ENCODE results near the gene GADD45A. TPM values are rescaled to one million over a fixed set of nuclear protein-coding genes. Genes with fewer than 3 reads are reported as not detected.

The GADD45A gene
- polyA plus RNA-seq, 2 of the 4 experiments (the other 2 are of a cell fraction): 36.0 to 44.7 TPM

DNA sequence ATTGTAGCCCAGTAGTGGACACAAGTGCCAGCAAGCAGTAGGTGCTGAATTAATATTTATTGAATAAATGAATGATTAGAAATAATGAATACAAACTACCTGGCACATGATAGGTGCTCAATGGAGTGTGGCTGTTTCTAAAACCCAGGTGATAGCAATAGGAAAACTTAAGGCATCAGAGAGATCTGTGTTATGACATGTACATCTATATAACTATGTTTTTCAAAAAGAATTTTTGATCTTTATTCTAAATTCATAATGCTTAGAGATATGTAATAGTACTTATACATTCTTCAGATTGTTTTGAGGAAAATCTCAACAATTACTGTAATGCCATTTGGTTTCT is 5.0 kb downstream of the GADD45A start:
- Histone ChIP-seq H3K4me1 (peaks cover 19% of the 10 kb centered on the region), H3K4me2 (no peak overlapping the region), H3K4me3 (no peak overlapping the region), H3K9me3 (no peaks in the 10 kb centered on the region), H3K27ac (no peak overlapping the region; a peak in 1 of 6 replicates)
- ATAC-seq (no peak), FAIRE-seq (no peak), DNase-seq (ENCODE audit: low read depth in 1 of 2, low spot score in 1 of 2) (no peak)
- ChIA-PET CTCF (interaction anchor here (0.8 to 4.6 kb wide), 4 partner anchors 41 to 128 kb away, joined by 3 to 25 read pairs (median 3); no protein-coding TSS in a partner anchor), POLR2A (interaction anchor here (1.1 kb wide), 1 partner anchor 120 kb away, joined by 3 read pairs; no protein-coding TSS in a partner anchor)
- TF ChIP-seq CHD2 (IDR thresholded peaks at IDR 0.05; ENCODE audit: low read length, partially characterized antibody): no peak
- TF ChIP-seq, protein P1, sequence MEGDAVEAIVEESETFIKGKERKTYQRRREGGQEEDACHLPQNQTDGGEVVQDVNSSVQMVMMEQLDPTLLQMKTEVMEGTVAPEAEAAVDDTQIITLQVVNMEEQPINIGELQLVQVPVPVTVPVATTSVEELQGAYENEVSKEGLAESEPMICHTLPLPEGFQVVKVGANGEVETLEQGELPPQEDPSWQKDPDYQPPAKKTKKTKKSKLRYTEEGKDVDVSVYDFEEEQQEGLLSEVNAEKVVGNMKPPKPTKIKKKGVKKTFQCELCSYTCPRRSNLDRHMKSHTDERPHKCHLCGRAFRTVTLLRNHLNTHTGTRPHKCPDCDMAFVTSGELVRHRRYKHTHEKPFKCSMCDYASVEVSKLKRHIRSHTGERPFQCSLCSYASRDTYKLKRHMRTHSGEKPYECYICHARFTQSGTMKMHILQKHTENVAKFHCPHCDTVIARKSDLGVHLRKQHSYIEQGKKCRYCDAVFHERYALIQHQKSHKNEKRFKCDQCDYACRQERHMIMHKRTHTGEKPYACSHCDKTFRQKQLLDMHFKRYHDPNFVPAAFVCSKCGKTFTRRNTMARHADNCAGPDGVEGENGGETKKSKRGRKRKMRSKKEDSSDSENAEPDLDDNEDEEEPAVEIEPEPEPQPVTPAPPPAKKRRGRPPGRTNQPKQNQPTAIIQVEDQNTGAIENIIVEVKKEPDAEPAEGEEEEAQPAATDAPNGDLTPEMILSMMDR (IDR thresholded peaks at IDR 0.05): no peak
- TF ChIP-seq RAD21 (conservative IDR thresholded peaks at IDR 0.05 in 1 of 2, IDR thresholded peaks at IDR 0.05 in 1 of 2): no peak
- no peak for TF ChIP-seq CBX2 (IDR thresholded peaks at IDR 0.05; ENCODE audit: borderline replicate concordance, low read depth)
- TF ChIP-seq EHMT2 (IDR thresholded peaks at IDR 0.05; ENCODE audit: low read depth): no peak
- no peak for TF ChIP-seq FOXS1 (CRISPR knock-in tag; IDR thresholded peaks at IDR 0.05)
- TF ChIP-seq NR3C1 (IDR thresholded peaks at IDR 0.05): no peak
- TF ChIP-seq NPAS2 (CRISPR knock-in tag; IDR thresholded peaks at IDR 0.05; ENCODE audit: borderline replicate concordance): no peak
- no peak for TF ChIP-seq RFX5 (IDR thresholded peaks at IDR 0.05)
- no peak for TF ChIP-seq TFCP2L1 (CRISPR knock-in tag; IDR thresholded peaks at IDR 0.05)
- no peak for TF ChIP-seq HOXB5 (CRISPR knock-in tag; IDR thresholded peaks at IDR 0.05)
- no peak for TF ChIP-seq JUNB (IDR thresholded peaks at IDR 0.05)
- TF ChIP-seq POLR2A (IDR thresholded peaks at IDR 0.05; ENCODE audit: low read length): no peak
- TF ChIP-seq HOXB13 (CRISPR knock-in tag; IDR thresholded peaks at IDR 0.05; ENCODE audit: low read depth): no peak
- TF ChIP-seq CHD4 (IDR thresholded peaks at IDR 0.05; ENCODE audit: borderline replicate concordance): no peak
- TF ChIP-seq GATA3 (IDR thresholded peaks at IDR 0.05; ENCODE audit: borderline replicate concordance): no peak

- no peak for ATAC-seq
- ChIA-PET POLR2A (no interaction called here), CTCF (interaction anchor here (0.8 to 4.6 kb wide), 3 partner anchors 68 to 129 kb away, joined by 3 to 25 read pairs (median 3); no protein-coding TSS in a partner anchor)
- Histone ChIP-seq H3K27ac (no peak overlapping the region), H3K4me2 (no peak overlapping the region), H3K4me3 (no peak overlapping the region), H3K9me3 (no peaks in the 10 kb centered on the region), H3K4me1 (peaks cover 19% of the 10 kb centered on the region)
- TF ChIP-seq REST (IDR thresholded peaks at IDR 0.05): no peak
- TF ChIP-seq HES2 (IDR thresholded peaks at IDR 0.05): no peak
- no peak for TF ChIP-seq KDM1A (IDR thresholded peaks at IDR 0.05; ENCODE audit: low read depth)
- TF ChIP-seq, protein P2, sequence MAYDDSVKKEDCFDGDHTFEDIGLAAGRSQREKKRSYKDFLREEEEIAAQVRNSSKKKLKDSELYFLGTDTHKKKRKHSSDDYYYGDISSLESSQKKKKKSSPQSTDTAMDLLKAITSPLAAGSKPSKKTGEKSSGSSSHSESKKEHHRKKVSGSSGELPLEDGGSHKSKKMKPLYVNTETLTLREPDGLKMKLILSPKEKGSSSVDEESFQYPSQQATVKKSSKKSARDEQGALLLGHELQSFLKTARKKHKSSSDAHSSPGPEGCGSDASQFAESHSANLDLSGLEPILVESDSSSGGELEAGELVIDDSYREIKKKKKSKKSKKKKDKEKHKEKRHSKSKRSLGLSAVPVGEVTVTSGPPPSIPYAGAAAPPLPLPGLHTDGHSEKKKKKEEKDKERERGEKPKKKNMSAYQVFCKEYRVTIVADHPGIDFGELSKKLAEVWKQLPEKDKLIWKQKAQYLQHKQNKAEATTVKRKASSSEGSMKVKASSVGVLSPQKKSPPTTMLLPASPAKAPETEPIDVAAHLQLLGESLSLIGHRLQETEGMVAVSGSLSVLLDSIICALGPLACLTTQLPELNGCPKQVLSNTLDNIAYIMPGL (CRISPR knock-in tag; IDR thresholded peaks at IDR 0.05; ENCODE audit: borderline replicate concordance): no peak
- no peak for TF ChIP-seq NFE2L2 (conservative IDR thresholded peaks at IDR 0.05; ENCODE audit: low read length)
- no peak for TF ChIP-seq E2F6 (IDR thresholded peaks at IDR 0.05; ENCODE audit: borderline replicate concordance, low read depth)
- no peak for TF ChIP-seq ZSCAN20 (CRISPR knock-in tag; IDR thresholded peaks at IDR 0.05)
- TF ChIP-seq MYC (IDR thresholded peaks at IDR 0.05; ENCODE audit: borderline replicate concordance, low read length): no peak
- no peak for TF ChIP-seq SMC3 (IDR thresholded peaks at IDR 0.05)
- no peak for TF ChIP-seq MAFK (IDR thresholded peaks at IDR 0.05; ENCODE audit: partially characterized antibody)
- TF ChIP-seq CBX8 (IDR thresholded peaks at IDR 0.05): no peak
- no peak for DNase-seq (ENCODE audit: low read depth in 1 of 2, low spot score in 1 of 2)
- WGBS (ENCODE audit: missing lambda C conversion rate): 45% methylated on average over 2 of the region's 2 CpGs
- FAIRE-seq: no peak
Measured at GRCh38 chr1:67690411-67690810, 5.4 kb downstream of the GADD45A start.

Measured in A549 (cell line).